ENCODE measurements around the gene ABCA6. TPM values are rescaled to one million over a fixed set of nuclear protein-coding genes. Genes with fewer than 3 reads are reported as not detected.

The ABCA6 gene
- total RNA-seq, 2 experiments from 2014 or later = not detected

DNA sequence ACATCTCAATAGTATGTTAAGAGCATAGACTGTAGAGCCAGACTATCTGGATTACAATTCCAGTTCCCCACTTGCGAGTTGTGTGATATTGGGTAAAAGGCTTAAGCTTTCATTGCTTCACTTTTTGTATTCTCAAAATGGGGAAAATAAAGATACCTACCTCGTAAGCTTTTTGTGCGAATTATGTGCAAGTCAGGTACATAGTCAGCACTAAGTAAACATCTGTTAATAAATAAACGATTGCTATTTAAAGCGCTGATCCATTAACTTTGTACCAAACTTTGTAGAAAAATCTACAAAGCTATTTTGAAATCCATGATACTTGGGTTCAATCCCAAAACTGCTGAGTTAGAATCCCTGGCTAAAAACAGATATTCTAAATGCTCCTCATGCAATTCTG is 19.6 kb downstream of the ABCA6 start:
- Mint-ChIP-seq H3K9me3 (no peaks in the 10 kb centered on the region), H3K4me1 (ENCODE audit: low read depth) (no peaks in the 10 kb centered on the region), H3K36me3 (ENCODE audit: low read depth) (no peaks in the 10 kb centered on the region), H3K27me3 (ENCODE audit: low read depth) (no peaks in the 10 kb centered on the region), H3K27ac (no peak overlapping the region), H3K4me3 (no peak overlapping the region)
- no peak for DNase-seq
- CTCF ChIA-PET = no interaction called here
- intact Hi-C loops (cut with micrococcal nuclease) = no loop called here

DNA sequence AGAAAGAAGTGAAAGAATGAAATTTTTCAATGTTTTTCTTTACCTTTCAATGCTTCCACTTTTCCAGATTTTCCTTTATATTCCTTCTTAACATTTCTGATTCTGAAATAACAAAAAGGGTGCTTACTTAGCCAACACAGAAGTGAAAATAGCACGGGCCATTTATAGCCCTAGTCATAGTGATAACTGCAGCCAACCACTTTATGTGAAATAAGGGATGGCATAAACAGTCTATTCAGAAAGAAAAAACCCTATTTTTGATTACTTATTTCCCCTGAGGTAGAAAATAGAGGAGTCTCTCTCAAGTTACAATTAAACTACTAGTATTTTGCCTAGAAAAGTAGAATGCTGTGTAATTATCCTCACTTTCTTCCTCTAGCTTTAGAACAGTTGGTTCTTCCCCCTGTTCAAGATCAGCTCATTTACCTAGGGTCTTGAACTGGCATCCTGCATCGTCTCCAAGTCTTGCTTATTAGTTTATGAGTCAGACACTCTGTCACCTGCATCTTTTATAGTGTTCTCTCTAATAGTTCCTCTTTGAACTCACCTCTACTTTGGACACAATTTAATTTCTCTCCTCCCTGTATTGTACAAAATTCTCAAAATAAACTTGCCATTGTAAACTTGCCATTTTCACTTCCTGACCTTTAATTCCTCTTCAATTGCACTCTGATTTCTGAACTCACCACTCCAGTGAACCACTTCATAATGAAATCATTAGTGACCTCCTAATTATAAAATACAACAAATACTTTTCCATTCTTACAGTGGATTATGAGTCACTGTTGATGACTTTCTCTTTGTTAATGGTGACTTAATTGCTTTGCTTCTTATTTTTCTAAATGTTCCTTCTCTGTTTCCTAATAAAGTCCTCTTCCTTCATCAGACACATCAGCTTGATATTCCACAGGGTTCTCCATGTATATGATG is 23.6 kb downstream of the ABCA6 start:
- H3K36me3 Mint-ChIP-seq (ENCODE audit: low read depth) = no peaks in the 10 kb centered on the region
- H3K4me1 Mint-ChIP-seq (ENCODE audit: low read depth) = no peaks in the 10 kb centered on the region
- CTCF ChIA-PET = no interaction called here
- H3K27me3 Mint-ChIP-seq (ENCODE audit: low read depth) = no peaks in the 10 kb centered on the region
- no peak overlapping the region for H3K4me3 Mint-ChIP-seq
- no peaks in the 10 kb centered on the region for H3K9me3 Mint-ChIP-seq
- intact Hi-C loops (cut with micrococcal nuclease) = no loop called here
- no peak for DNase-seq
- H3K27ac Mint-ChIP-seq = no peak overlapping the region

DNA sequence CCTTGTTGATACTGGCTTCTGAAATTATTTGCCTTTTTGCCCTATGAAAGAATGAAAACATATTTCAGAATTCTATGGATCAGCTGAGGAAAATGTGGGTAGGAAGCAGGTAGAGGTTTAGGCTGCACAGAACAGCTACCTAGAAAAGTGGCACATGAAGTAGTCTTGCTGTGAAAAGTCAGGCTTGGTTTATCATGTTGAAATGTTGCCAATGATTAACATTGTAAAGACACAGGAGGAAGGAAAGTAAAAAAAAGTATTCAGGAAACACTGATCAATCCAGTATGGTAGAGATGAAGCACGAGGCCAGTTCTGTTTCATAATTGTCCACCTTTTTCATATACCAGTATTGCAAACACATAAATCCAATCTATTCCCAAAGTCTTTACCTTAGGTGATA is 29.9 kb downstream of the ABCA6 start:
- Mint-ChIP-seq H3K4me3 (no peak overlapping the region), H3K9me3 (no peaks in the 10 kb centered on the region), H3K4me1 (ENCODE audit: low read depth) (no peaks in the 10 kb centered on the region), H3K27me3 (ENCODE audit: low read depth) (no peaks in the 10 kb centered on the region), H3K27ac (no peak overlapping the region), H3K36me3 (ENCODE audit: low read depth) (no peaks in the 10 kb centered on the region)
- DNase-seq = no peak
- intact Hi-C loops (cut with micrococcal nuclease) = no loop called here
- CTCF ChIA-PET = no interaction called here

DNA sequence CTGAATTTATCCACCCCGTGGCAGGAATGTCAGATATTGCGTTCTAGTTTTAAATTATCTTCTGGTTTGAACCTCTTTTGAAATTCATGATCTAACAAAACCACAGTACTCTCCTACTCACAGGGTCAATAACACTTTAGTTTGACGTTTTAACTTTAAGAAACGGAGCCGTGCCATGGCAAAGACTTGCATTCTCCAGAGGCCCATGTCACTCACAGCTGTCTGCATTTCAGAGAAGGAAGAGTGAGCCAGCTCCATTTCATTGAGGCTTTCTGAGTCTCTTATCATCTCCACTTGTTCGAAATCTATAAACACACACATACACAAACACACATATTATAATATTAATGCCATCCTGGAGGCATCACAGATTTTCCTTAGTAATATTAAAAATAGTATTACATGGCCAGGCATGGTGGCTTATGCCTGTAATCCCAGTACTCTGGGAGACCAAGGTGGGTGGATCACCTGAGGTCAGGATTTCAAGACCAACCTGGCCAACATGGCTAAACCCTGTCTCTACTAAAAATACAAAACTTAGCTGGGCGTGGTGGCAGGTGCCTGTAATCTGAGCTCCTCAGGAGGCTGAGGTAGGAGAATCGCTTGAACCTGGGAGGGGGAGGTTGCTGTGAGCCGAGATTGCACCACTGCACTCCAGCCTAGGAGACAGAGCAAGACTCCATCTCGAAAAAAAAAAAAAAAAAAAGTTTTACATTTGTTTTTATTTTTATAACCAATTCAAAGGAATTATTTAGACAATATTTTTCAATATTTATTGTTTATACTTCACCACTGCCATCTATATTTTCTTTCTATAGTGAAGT is 35.6 kb downstream of the ABCA6 start:
- no peaks in the 10 kb centered on the region for H3K4me1 Mint-ChIP-seq (ENCODE audit: low read depth)
- intact Hi-C loops (cut with micrococcal nuclease) = no loop called here
- H3K4me3 Mint-ChIP-seq = no peak overlapping the region
- DNase-seq = no peak
- no peaks in the 10 kb centered on the region for H3K27me3 Mint-ChIP-seq (ENCODE audit: low read depth)
- no peaks in the 10 kb centered on the region for H3K9me3 Mint-ChIP-seq
- no peaks in the 10 kb centered on the region for H3K36me3 Mint-ChIP-seq (ENCODE audit: low read depth)
- CTCF ChIA-PET = no interaction called here
- H3K27ac Mint-ChIP-seq = no peak overlapping the region

DNA sequence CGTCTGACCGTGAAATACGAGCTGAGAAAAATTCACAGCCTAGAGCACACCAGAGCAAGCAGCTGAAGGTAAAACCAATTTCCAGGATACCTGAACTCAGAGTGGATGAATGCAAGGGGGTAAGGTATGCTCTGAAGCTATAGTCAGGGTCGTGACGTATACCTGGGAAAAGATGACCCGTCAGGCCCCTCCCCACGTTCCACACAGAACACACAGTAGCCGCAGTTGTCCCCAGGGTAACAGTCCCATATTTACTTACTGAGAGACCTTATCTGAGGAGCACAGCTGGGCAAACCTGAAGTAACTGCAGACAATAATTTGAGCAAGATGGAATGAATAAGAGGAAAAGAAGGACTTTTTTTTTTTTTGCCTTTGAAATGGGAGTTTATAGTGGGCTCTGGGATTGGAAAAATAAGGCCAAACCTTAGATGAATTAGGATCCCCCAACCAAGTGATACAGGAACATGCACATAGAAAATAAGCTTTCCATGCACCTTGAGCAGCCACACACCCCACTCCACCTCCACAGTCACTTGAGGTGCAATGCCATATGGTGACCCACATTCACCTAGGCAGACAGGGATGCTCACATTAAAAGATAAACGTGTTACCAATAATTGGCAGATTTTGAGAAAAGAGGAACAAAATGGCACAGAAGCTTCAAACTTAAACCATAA is 38.0 kb downstream of the ABCA6 start:
- intact Hi-C loops (cut with micrococcal nuclease) = no loop called here
- Mint-ChIP-seq H3K9me3 (no peaks in the 10 kb centered on the region), H3K36me3 (ENCODE audit: low read depth) (no peaks in the 10 kb centered on the region), H3K4me1 (ENCODE audit: low read depth) (no peaks in the 10 kb centered on the region), H3K27me3 (ENCODE audit: low read depth) (no peaks in the 10 kb centered on the region), H3K27ac (no peak overlapping the region), H3K4me3 (no peak overlapping the region)
- CTCF ChIA-PET = no interaction called here
- no peak for DNase-seq

DNA sequence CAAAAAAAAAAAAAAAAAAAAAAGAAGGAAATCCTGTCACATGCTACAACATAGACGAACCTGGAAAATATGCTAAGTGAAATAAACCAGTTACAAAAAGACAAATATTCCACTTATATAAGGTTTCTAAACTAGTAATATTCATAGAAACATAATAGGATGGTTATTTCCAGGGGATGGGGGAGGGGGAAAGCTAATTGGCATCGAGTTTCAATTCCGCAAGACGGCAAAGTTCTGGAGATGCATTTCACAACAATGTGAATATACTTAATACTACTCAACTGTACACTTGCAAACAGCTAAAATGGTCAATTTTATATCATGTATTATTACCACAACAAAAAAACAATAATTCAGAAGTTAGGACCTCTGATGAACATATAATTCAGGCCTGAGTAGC is 43.1 kb downstream of the ABCA6 start:
- Mint-ChIP-seq H3K36me3 (ENCODE audit: low read depth) (no peaks in the 10 kb centered on the region), H3K9me3 (no peaks in the 10 kb centered on the region), H3K4me3 (no peak overlapping the region), H3K27ac (no peak overlapping the region), H3K4me1 (ENCODE audit: low read depth) (no peaks in the 10 kb centered on the region), H3K27me3 (ENCODE audit: low read depth) (no peaks in the 10 kb centered on the region)
- DNase-seq = no peak
- intact Hi-C loops (cut with micrococcal nuclease) = no loop called here
- CTCF ChIA-PET = no interaction called here

DNA sequence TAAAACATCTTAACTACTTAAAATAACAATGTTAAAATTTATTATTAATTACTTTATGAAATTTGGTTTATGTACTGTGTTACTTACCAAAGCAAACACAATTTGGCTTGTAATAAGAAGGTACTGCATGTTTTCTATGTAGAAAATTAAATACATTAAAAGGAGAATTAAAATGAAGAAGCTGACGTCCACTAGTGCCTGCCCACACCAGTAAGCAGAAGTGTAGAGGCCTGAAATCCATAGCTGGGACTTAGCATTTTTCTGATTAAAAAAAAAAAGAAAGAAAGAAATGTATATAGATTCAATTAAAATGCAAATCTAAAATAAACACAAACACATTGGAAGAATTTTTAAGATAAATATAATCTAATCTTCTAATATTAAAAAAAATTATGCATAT is 45.2 kb downstream of the ABCA6 start:
- no peak for DNase-seq
- Mint-ChIP-seq H3K36me3 (ENCODE audit: low read depth) (no peaks in the 10 kb centered on the region), H3K27me3 (ENCODE audit: low read depth) (no peaks in the 10 kb centered on the region), H3K4me1 (ENCODE audit: low read depth) (peaks cover 4% of the 10 kb centered on the region), H3K27ac (no peak overlapping the region), H3K4me3 (no peak overlapping the region), H3K9me3 (no peaks in the 10 kb centered on the region)
- CTCF ChIA-PET = no interaction called here
- intact Hi-C loops (cut with micrococcal nuclease) = no loop called here

DNA sequence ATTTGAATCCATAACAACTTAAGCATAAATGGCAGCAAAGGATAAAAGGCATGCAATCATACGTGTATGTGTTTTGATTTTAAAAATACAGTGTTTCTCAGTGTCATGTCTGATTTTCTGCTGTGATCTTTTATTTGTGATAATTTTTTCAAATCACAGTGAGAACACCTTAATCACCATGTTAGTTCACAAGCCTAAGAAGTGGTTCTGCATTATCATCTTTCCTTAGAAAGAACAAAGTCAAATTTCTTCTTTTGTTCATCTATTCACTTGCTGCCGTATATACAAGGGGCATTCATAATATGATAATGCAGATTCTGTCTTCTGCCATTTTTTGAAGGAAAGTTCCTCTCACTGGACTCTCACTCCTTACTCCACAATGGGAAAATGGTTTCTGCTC is 47.7 kb downstream of the ABCA6 start:
- H3K9me3 Mint-ChIP-seq = no peaks in the 10 kb centered on the region
- peaks cover 4% of the 10 kb centered on the region for H3K4me1 Mint-ChIP-seq (ENCODE audit: low read depth)
- intact Hi-C loops (cut with micrococcal nuclease) = no loop called here
- CTCF ChIA-PET = no interaction called here
- no peak for DNase-seq
- no peaks in the 10 kb centered on the region for H3K36me3 Mint-ChIP-seq (ENCODE audit: low read depth)
- no peak overlapping the region for H3K4me3 Mint-ChIP-seq
- no peak overlapping the region for H3K27ac Mint-ChIP-seq
- H3K27me3 Mint-ChIP-seq (ENCODE audit: low read depth) = no peaks in the 10 kb centered on the region

DNA sequence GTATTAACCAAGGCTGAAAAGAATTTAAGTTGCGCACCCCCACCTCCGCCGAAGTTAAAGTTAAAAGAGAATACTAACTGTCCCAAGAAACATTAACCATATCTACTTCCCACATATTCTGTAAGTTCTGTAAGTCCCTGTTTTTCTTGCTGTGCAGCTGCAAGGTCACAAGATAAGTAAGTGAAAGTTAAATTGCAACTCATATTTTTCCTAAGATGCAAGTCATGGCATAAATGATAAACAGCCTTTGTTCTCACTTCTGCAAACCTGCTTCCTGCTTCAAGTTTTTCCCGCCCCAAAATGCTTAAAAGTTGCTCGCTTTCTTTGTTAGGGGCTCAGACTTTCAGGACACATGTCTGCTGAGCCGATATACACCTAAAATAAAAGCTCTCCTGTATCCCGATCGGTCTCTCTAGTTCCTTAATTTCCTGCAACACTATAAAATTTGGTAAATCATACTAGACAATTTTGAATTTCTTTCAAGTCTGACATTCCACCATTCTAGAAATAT is 48.4 kb downstream of the ABCA6 start:
- Mint-ChIP-seq H3K27ac (no peak overlapping the region), H3K27me3 (ENCODE audit: low read depth) (no peaks in the 10 kb centered on the region), H3K4me1 (ENCODE audit: low read depth) (peaks cover 4% of the 10 kb centered on the region), H3K9me3 (no peaks in the 10 kb centered on the region), H3K4me3 (no peak overlapping the region), H3K36me3 (ENCODE audit: low read depth) (no peaks in the 10 kb centered on the region)
- DNase-seq = no peak
- CTCF ChIA-PET = no interaction called here
- intact Hi-C loops (cut with micrococcal nuclease) = no loop called here

DNA sequence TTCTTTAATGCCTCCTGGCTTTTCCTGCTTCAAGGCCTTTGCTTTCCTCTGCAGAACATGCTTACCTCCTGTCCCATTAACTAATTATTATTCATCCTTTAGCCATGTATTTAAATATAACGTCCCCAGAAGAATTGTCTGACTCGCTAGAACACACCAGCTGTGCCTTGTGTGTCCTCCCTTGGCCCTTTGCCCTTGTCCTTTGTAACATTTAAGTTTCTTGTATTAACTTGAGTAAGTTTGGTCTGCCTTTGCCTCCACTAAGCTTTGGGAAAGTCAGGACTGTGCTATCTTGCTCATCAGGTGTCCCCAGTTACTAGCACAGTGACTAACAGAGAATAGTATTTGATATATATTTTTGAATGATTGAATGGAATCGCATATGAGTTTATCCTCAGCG is 51.3 kb downstream of the ABCA6 start:
- CTCF ChIA-PET = no interaction called here
- Mint-ChIP-seq H3K27ac (no peak overlapping the region), H3K4me1 (ENCODE audit: low read depth) (peaks cover 4% of the 10 kb centered on the region), H3K36me3 (ENCODE audit: low read depth) (no peaks in the 10 kb centered on the region), H3K27me3 (ENCODE audit: low read depth) (no peaks in the 10 kb centered on the region), H3K9me3 (no peaks in the 10 kb centered on the region), H3K4me3 (no peak overlapping the region)
- intact Hi-C loops (cut with micrococcal nuclease) = no loop called here
- DNase-seq = no peak

DNA sequence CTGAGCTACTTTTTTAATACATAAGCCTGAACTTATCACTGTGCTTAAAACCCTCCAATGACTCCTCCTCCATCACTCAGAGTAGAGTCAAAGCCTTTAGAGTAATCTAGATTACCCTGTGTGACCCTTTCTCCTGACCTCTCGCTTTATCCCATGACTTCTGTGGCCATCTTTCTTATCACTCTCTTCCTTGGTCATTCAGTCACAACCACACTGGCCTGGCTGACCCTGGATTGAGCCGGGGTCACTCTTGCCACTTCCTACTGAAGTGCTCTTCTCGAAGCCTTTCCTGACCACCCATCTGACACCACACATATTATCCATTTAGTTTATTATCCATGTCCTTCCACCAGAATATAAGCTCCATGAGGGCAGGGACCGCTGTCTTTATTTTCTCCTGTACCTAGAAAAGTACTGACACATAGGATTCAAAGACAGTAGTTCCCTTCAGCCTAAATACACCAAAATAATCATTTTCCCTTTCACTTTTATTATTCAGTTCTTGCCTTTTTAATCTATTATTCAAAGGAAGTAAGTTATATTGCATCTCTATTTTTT is 53.0 kb downstream of the ABCA6 start:
- no peaks in the 10 kb centered on the region for H3K36me3 Mint-ChIP-seq (ENCODE audit: low read depth)
- intact Hi-C loops (cut with micrococcal nuclease) = loop anchor here (10.0 kb wide), 1 partner anchor 56 kb away; the partner anchor contains the start of gene ABCA6
- no peaks in the 10 kb centered on the region for H3K9me3 Mint-ChIP-seq
- no peak overlapping the region for H3K4me3 Mint-ChIP-seq
- CTCF ChIA-PET = interaction anchor here (0.7 kb wide), 1 partner anchor 139 kb away, joined by 4 read pairs; no protein-coding TSS in a partner anchor
- peaks cover 4% of the 10 kb centered on the region for H3K4me1 Mint-ChIP-seq (ENCODE audit: low read depth)
- no peak overlapping the region for H3K27ac Mint-ChIP-seq
- DNase-seq = no peak
- H3K27me3 Mint-ChIP-seq (ENCODE audit: low read depth) = no peaks in the 10 kb centered on the region

DNA sequence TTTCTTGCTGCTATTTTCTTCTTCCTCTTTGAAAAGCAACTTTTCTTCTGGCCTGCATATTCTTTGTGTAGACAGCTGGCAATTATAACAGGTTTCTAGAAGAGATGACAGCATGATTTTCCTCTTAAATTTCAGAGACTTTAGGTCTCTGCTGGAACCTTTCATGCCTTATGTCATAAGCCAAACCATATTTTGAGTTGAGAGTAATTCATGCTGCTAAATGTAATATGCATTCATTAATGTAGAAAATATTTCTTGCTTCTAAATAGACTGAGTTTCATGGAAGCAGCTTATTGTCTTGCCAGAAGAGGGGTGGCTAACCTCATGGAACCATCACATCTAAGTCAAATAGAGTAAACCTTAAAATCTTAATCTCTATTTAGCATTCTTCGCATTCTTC is 55.1 kb downstream of the ABCA6 start:
- CTCF ChIA-PET = no interaction called here
- Mint-ChIP-seq H3K4me1 (ENCODE audit: low read depth) (no peaks in the 10 kb centered on the region), H3K27ac (no peak overlapping the region), H3K36me3 (ENCODE audit: low read depth) (no peaks in the 10 kb centered on the region), H3K27me3 (ENCODE audit: low read depth) (no peaks in the 10 kb centered on the region), H3K4me3 (no peak overlapping the region), H3K9me3 (no peaks in the 10 kb centered on the region)
- intact Hi-C loops (cut with micrococcal nuclease) = loop anchor here (10.0 kb wide), 1 partner anchor 58 kb away; the partner anchor contains the start of gene ABCA6
- DNase-seq = no peak
